Measurements from ENCODE around the gene ASXL2.

ASXL2 gene

GRCh38 chr2:25797620-25798488 lies 80.4 kb downstream of the ASXL2 start:
- no peak for DNase-seq

GRCh38 chr2:25794544-25795276 lies 83.6 kb downstream of the ASXL2 start:
- no peak for DNase-seq

GRCh38 chr2:25790074-25790790 lies 88.1 kb downstream of the ASXL2 start:
- no peak for DNase-seq

- DNase-seq: no peak
Observed at GRCh38 chr2:25788457-25788856, 89.8 kb downstream of the ASXL2 start.

- DNase-seq: no peak
Observed at GRCh38 chr2:25787020-25787419, 91.3 kb downstream of the ASXL2 start.

GRCh38 chr2:25784404-25784803 lies 93.9 kb downstream of the ASXL2 start:
- no peak for DNase-seq

- no peak for DNase-seq
Observed at GRCh38 chr2:25777077-25777476, 101.2 kb downstream of the ASXL2 start.

- no peak for DNase-seq
Observed at GRCh38 chr2:25772078-25772477, 106.2 kb downstream of the ASXL2 start.

GRCh38 chr2:25763575-25763974 lies 114.7 kb downstream of the ASXL2 start:
- DNase-seq: no peak

GRCh38 chr2:25760297-25760696 lies 118.0 kb downstream of the ASXL2 start:
- no peak for DNase-seq

GRCh38 chr2:25758348-25758747 lies 119.9 kb downstream of the ASXL2 start:
- DNase-seq: no peak

GRCh38 chr2:25757906-25758305 lies 120.4 kb downstream of the ASXL2 start:
- no peak for DNase-seq

GRCh38 chr2:25756536-25756935 lies 121.8 kb downstream of the ASXL2 start:
- DNase-seq: no peak

GRCh38 chr2:25749676-25750075 lies 128.6 kb downstream of the ASXL2 start:
- no peak for DNase-seq

- no peak for DNase-seq
Observed at GRCh38 chr2:25744055-25744454, 134.2 kb downstream of the ASXL2 start.

- no peak for DNase-seq
Observed at GRCh38 chr2:25743132-25743830, 135.0 kb downstream of the ASXL2 start.

GRCh38 chr2:25742501-25742900 lies 135.8 kb downstream of the ASXL2 start:
- no peak for DNase-seq

GRCh38 chr2:25740810-25741381 lies 137.4 kb downstream of the ASXL2 start:
- no peak for DNase-seq

- no peak for DNase-seq
Observed at GRCh38 chr2:25738383-25739343, 139.6 kb downstream of the ASXL2 start.

- no peak for DNase-seq
Observed at GRCh38 chr2:25736899-25737515, 141.3 kb downstream of the ASXL2 start.

- DNase-seq: no peak
Observed at GRCh38 chr2:25735835-25736234, 142.5 kb downstream of the ASXL2 start.
